ENCODE results near the gene CACNA2D3.

DNA sequence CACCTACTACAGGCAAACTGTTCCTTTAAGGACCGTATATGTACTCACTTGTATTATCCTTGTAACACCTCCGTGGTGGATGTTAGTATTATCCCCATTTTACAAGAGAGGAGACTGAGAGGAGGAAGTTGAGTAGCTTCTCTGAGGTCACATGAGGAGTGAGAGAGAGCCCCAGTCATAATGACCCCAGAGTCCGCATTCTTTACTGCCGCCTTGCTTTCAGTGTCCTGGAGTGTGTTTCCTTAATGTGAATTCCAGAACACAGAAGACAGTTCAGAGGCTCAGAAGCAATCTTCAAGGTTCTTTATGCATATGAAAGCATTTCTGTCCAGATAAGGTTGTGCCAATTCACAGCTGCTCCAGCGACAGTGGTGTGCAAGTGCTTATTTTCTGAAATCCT lies 199.2 kb downstream of the CACNA2D3 start:
- no peak for TF ChIP-seq GATA2 (IDR thresholded peaks at IDR 0.05; ENCODE audit: low read depth, low read length)
- TF ChIP-seq GATA3 (IDR thresholded peaks at IDR 0.05; ENCODE audit: low read depth, low read length) = no peak
